IMR-90 (cell line): ENCODE measurements around the gene PIAS1. TPM values are rescaled to one million over a fixed set of nuclear protein-coding genes. Genes with fewer than 3 reads are reported as not detected.

ENCODE experiments used
- ATAC-seq: fragments of 200-7000 bp; cut with Tn5 transposase; 2 replicates; pipeline ENCODE4 v1.9.1; 2020; ENCODE audit warnings: low read depth, mild to moderate bottlenecking, moderate library complexity
- BruUV-seq: library from RNA; stranded (reverse); fragments of 400-500 nt; replicated peaks from 2 replicates; lab custom pipeline; 2021; lab: Mats Ljungman, UMichigan
- CTCF ChIA-PET: fragments of 300-600 bp; formaldehyde crosslinking; extraction: SDS; loops from one replicate; lab custom pipeline; 2021; ENCODE audit warnings: antibody characterized with exemption; lab: Yijun Ruan, JAX
- POLR2A ChIA-PET: fragments of 300-600 bp; sonication (Branson Sonifier 250); formaldehyde crosslinking; loops from one replicate; lab custom pipeline; 2022; ENCODE audit warnings: antibody characterized with exemption; ENCODE audit not compliant: unreplicated experiment; lab: Charles Lee
- DNase-seq: peaks from one replicate; pipeline ENCODE4 v3.0.0; 2013
- H2AFZ ChIP-seq: replicated peaks from 2 replicates; pipeline ENCODE3; 2013; ENCODE audit warnings: low read length, mild to moderate bottlenecking; ENCODE audit not compliant: poor library complexity
- H2AK5ac ChIP-seq: 2 replicates; pipeline ENCODE4 v1.6.1; 2013; ENCODE audit warnings: low read depth, low read length, inconsistent platforms
- H2AK9ac ChIP-seq: replicated peaks from 2 replicates; pipeline ENCODE3; 2013; ENCODE audit warnings: mild to moderate bottlenecking, low read depth, low read length, moderate library complexity; ENCODE audit not compliant: poor library complexity
- H2BK120ac ChIP-seq: 2 replicates; pipeline ENCODE4 v1.6.1; 2013; ENCODE audit warnings: low read depth, low read length, inconsistent platforms
- H2BK15ac ChIP-seq: 3 replicates; pipeline ENCODE4 v1.6.1; 2013; ENCODE audit warnings: low read depth, low read length, inconsistent platforms
- H2BK20ac ChIP-seq: 2 replicates; pipeline ENCODE4 v1.6.1; 2013; ENCODE audit warnings: low read depth, mild to moderate bottlenecking, inconsistent platforms, low read length, moderate library complexity
- H2BK5ac ChIP-seq: 2 replicates; pipeline ENCODE4 v1.6.1; 2013; ENCODE audit warnings: mild to moderate bottlenecking, low read depth, low read length, inconsistent platforms; ENCODE audit not compliant: poor library complexity, severe bottlenecking
- H3K14ac ChIP-seq: replicated peaks from 2 replicates; pipeline ENCODE4 v1.6.1; 2013; ENCODE audit warnings: low read depth, low read length, inconsistent platforms
- H3K18ac ChIP-seq: 2 replicates; pipeline ENCODE4 v1.6.1; 2013; ENCODE audit warnings: low read depth, low read length, control low read depth
- H3K23ac ChIP-seq: 2 replicates; pipeline ENCODE4 v1.6.1; 2013; ENCODE audit warnings: low read depth, low read length, inconsistent platforms
- H3K27ac ChIP-seq: 2 replicates; pipeline ENCODE4 v1.5.1; 2013; ENCODE audit warnings: mild to moderate bottlenecking, control low read depth, low read length; ENCODE audit not compliant: insufficient read depth
- H3K27me3 ChIP-seq: 2 replicates; pipeline ENCODE4 v1.6.1; 2013; ENCODE audit warnings: low read length; ENCODE audit not compliant: control insufficient read depth, insufficient read depth
- H3K36me3 ChIP-seq: 2 replicates; pipeline ENCODE4 v1.6.1; 2013; ENCODE audit warnings: low read length, mixed read lengths; ENCODE audit not compliant: control insufficient read depth, insufficient read depth
- H3K4ac ChIP-seq: 2 replicates; pipeline ENCODE4 v1.6.1; 2013; ENCODE audit warnings: low read depth, low read length, inconsistent platforms
- H3K4me1 ChIP-seq: 2 replicates; pipeline ENCODE4 v1.6.1; 2013; ENCODE audit warnings: low read length, mixed read lengths; ENCODE audit not compliant: control insufficient read depth, insufficient read depth
- H3K4me2 ChIP-seq: 2 replicates; pipeline ENCODE4 v1.6.1; 2013; ENCODE audit warnings: low read depth, mild to moderate bottlenecking, control low read depth, low read length, moderate library complexity
- H3K4me3 ChIP-seq: 2 replicates; pipeline ENCODE4 v1.5.1; 2013; ENCODE audit warnings: low read depth, mild to moderate bottlenecking, control low read depth, low read length, moderate library complexity; ENCODE audit not compliant: insufficient read depth
- H3K56ac ChIP-seq: 2 replicates; pipeline ENCODE4 v1.6.1; 2013; ENCODE audit warnings: low read length, inconsistent platforms; ENCODE audit not compliant: insufficient read depth; ENCODE audit errors: extremely low read depth
- H3K79me1 ChIP-seq, 2 experiments: 2 replicates each; pipeline ENCODE4 v1.6.1; 2013; ENCODE audit warnings: low read length in 2 of 2, inconsistent platforms in 1 of 2, low read depth in 1 of 2
- H3K9ac ChIP-seq: 2 replicates; pipeline ENCODE4 v1.6.1; 2013; ENCODE audit warnings: low read depth, low read length, control low read depth
- H3K9me1 ChIP-seq: 2 replicates; pipeline ENCODE4 v1.6.1; 2013; ENCODE audit warnings: low read length, inconsistent platforms; ENCODE audit not compliant: insufficient read depth
- H3K9me3 ChIP-seq: 2 replicates; pipeline ENCODE4 v1.6.1; 2013; ENCODE audit warnings: low read length; ENCODE audit not compliant: control insufficient read depth, insufficient read depth
- H4K20me1 ChIP-seq: 2 replicates; pipeline ENCODE4 v1.6.1; 2013; ENCODE audit warnings: low read length, inconsistent platforms; ENCODE audit not compliant: insufficient read depth
- H4K5ac ChIP-seq: 2 replicates; pipeline ENCODE4 v1.6.1; 2013; ENCODE audit warnings: mild to moderate bottlenecking, low read depth, low read length, control low read depth
- H4K8ac ChIP-seq, 2 experiments: 2 replicates each; pipeline ENCODE4 v1.6.1; 2013; ENCODE audit warnings: low read depth in 2 of 2, low read length in 2 of 2, control low read depth in 1 of 2, inconsistent platforms in 1 of 2
- H4K91ac ChIP-seq: 2 replicates; pipeline ENCODE4 v1.6.1; 2013; ENCODE audit warnings: low read depth, low read length, inconsistent platforms; ENCODE audit not compliant: insufficient read depth
- CEBPB ChIP-seq: IDR thresholded peaks from 2 replicates; pipeline ENCODE4 v1.6.1; 2012; ENCODE audit warnings: low read depth, low read length, improper control_type of control experiment
- CHD1 ChIP-seq: IDR thresholded peaks from 2 replicates; pipeline ENCODE4 v1.6.1; 2012; ENCODE audit warnings: low read depth, low read length, improper control_type of control experiment
- MXI1 ChIP-seq: IDR thresholded peaks from 2 replicates; pipeline ENCODE4 v1.6.1; 2012; ENCODE audit warnings: low read depth, mild to moderate bottlenecking, low read length, moderate library complexity, borderline replicate concordance
- RAD21 ChIP-seq: IDR thresholded peaks from 2 replicates; pipeline ENCODE4 v1.6.1; 2012; ENCODE audit warnings: low read length, improper control_type of control experiment
- WGBS, 2 experiments: methylation state at CpG; one replicate each; pipeline versions ENCODE4 v1.1.5 to v1.1.7; 2013; ENCODE audit warnings: missing lambda C conversion rate in 2 of 2; ENCODE audit not compliant: insufficient read length in 1 of 2; ENCODE audit errors: extremely low coverage in 2 of 2; 5-methylcytosine and 5-hydroxymethylcytosine counted together
- dilution Hi-C: fragments of 300-500 bp; cut with HindIII; formaldehyde crosslinking; loops from one replicate; pipeline ENCODE4 v1.14.3; 2018; ENCODE audit warnings: low sequenced_read_pairs; ENCODE audit not compliant: unreplicated experiment
- in situ Hi-C: fragments of 300-500 bp; cut with MboI; formaldehyde crosslinking; loops from 3 replicates; pipeline ENCODE4 v1.14.3; 2019; ENCODE audit warnings: low sequenced_read_pairs, inconsistent platforms, mixed read lengths
- intact Hi-C: fragments of 100-400 bp; cut with micrococcal nuclease; formaldehyde crosslinking; loops from 2 replicates; pipeline ENCODE4 v1.10.0; 2022
- polyA plus RNA-seq, 3 experiments: library from polyadenylated mRNA; depleted of rRNA; stranded (reverse); fragments of >200 nt; gene quantifications; 2 replicates each; pipeline ENCODE4 v1.2.3, GENCODE V29; 2012; ENCODE audit warnings: low replicate concordance in 1 of 3
- total RNA-seq: library from RNA; depleted of rRNA; stranded (reverse); fragments of >200 nt; gene quantifications from 2 replicates; pipeline ENCODE4 v1.2.3, GENCODE V29; 2012

The PIAS1 gene
- total and polyA plus RNA-seq, 2 of the 4 experiments (the other 2 are of a cell fraction), result 20.0 to 63.6 TPM

GRCh38 chr15:68015244-68015643 lies 38.9 kb upstream of the PIAS1 start:
- no peak overlapping the region for H2BK5ac ChIP-seq
- no peak overlapping the region for H4K91ac ChIP-seq
- H3K9ac ChIP-seq, result no peak overlapping the region
- ChIA-PET CTCF (no interaction called here), POLR2A (no interaction called here)
- no peaks in the 10 kb centered on the region for H4K20me1 ChIP-seq
- H3K79me1 ChIP-seq, result no peaks in the 10 kb centered on the region
- BruUV-seq, result no TSS peak
- H2AK5ac ChIP-seq, result no peak overlapping the region
- no peak overlapping the region for H2BK15ac ChIP-seq
- H3K27ac ChIP-seq, result no peak overlapping the region
- H3K4ac ChIP-seq, result no peak overlapping the region
- intact Hi-C loops (no loop called here), in situ Hi-C loops (no loop called here), dilution Hi-C loops (no loop called here)
- no peaks in the 10 kb centered on the region for H3K9me1 ChIP-seq
- no peak for TF ChIP-seq RAD21
- TF ChIP-seq MXI1, result no peak
- TF ChIP-seq CEBPB, result no peak
- TF ChIP-seq CHD1, result no peak
- H2AK9ac ChIP-seq, result no peak overlapping the region
- no peak overlapping the region for H2BK120ac ChIP-seq
- H2BK20ac ChIP-seq, result no peak overlapping the region
- H3K56ac ChIP-seq, result no peak overlapping the region
- H3K23ac ChIP-seq, result no peak overlapping the region
- H2AFZ ChIP-seq, result no peak overlapping the region
- H3K27me3 ChIP-seq, result peaks cover 15% of the 10 kb centered on the region
- H3K14ac ChIP-seq, result no peak overlapping the region
- H3K9me3 ChIP-seq, result no peaks in the 10 kb centered on the region
- no peak for ATAC-seq
- no peak overlapping the region for H3K4me3 ChIP-seq
- no peak overlapping the region for H3K18ac ChIP-seq
- H4K8ac ChIP-seq, result no peak overlapping the region
- WGBS, 2 experiments, result no CpG with 5 or more reads among the region's 3 CpGs
- H3K36me3 ChIP-seq, result no peaks in the 10 kb centered on the region
- H4K5ac ChIP-seq, result no peak overlapping the region
- H3K4me1 ChIP-seq, result no peaks in the 10 kb centered on the region
- H3K4me2 ChIP-seq, result no peak overlapping the region
- no peak for DNase-seq
